Non-pigmented ciliary epithelial cell (primary cell): Measurements from ENCODE around the gene CACNA1E.

Experiments used
- DNase-seq: peaks from one replicate; pipeline ENCODE4 v3.0.0-alpha.2; 2010; ENCODE audit warnings: low read depth

CACNA1E gene

DNA sequence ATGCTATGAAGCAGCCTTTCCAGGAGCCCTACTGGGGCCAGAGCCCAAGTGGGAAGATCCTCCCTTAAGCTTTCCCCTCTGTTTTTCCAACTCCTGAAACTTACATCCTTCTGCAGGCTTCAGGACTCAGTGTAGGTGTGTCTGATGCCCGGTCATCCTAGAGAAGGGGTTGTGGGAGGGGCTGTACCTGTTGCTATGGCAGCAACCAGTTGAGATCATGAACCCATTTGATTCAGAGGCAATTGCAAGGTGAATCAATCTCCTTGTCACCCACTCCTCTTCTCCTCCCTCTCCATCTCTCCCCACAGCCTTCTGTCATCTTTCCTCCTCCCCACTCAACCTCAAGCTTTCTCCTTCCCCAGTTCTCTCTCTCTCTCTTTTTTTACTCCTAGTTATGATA is 151.8 kb downstream of the CACNA1E start:
- DNase-seq: no peak

DNA sequence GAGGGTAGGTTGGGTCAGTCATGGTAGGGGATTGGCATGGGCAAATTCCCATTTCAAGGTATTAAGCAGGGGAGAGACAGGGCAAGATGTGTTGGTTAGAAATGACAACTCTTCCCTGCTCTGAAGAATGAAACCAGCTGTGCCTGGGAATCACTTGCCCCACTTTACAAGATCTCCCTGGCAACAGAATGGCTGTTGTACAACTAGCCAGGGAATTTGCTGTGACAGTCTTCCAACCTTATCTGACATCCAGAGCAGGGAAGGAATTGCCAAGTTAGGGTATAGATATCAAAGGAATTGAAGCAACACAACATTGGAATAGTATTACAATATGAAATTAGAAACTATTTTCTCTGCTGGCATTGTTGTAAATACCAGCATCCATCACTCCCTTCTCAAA is 154.7 kb downstream of the CACNA1E start:
- DNase-seq: no peak

DNA sequence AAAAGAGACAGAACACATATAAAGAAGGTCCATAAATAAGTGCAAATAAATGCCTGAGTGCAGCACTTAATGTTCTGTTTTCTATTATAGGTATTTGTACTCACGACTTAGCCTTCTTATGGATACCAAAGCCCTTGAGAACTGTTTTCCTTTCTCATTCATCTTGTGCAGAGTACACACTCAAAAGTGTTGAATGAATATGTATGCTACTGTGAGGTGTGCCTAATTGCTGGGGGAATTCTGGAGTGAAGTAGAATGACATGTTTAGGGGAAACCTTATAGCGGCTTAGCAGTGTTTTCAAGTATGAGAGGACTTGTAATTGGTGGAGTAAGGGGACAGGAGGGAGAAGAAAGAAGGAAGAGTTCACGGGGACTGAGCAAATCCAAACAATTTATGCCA is 157.6 kb downstream of the CACNA1E start:
- no peak for DNase-seq

DNA sequence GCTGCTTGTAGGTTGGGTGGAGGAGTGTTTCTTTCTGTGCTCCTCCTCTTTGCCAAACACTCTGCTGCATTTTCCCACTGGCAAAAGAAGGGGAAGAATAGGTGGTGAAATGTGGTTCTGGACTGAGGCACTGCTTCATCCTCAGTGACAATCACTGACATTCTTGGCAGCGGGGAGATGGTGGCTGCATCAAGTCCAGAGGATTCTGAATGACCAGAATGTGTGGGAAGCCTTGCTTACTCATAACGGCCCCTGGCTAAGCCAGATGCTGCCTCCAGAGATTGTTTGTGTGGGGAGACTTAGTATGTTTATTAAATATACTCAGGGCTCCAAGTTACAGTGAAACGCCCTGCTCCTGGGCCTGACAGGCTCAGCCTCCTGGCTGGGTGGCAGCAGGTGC is 160.3 kb downstream of the CACNA1E start:
- no peak for DNase-seq

DNA sequence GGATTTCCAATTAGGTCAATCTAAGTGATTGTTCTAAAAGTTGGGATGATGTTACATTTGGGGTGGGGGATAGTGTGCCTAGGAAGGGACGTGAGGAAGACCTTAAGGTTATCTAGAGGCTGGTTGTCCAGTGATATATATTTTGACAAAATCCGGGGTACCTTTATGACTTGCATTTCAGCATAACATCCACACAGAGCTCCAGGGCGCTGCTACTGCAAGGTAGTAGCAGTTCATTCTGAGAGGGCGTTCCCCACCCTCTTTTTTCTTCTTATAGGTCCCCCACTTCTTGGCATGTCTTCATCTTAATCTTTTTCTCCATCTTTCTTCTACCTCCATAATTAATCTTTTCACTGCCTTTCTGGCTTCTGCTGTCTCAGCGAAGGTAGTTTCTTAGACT is 161.9 kb downstream of the CACNA1E start:
- DNase-seq: no peak

DNA sequence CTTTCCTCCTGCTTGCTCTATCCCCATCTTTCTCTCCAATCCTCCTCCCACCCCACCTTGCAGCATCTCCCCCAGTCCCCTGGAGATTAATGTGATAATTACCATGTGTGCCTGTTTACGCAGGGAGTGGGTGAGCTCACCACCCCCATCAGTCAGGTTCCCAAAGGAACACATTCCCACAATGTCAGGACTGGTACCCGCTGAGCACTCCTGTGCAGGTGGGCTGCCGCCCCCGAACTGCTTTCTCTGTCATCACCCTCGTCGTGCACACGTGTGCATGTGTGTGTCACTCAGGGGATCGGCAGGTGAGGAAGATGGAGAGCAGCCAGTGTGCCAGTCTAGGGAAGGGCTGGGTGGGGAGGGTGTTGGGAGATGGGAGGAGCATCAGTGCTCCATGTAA is 163.4 kb downstream of the CACNA1E start:
- no peak for DNase-seq

DNA sequence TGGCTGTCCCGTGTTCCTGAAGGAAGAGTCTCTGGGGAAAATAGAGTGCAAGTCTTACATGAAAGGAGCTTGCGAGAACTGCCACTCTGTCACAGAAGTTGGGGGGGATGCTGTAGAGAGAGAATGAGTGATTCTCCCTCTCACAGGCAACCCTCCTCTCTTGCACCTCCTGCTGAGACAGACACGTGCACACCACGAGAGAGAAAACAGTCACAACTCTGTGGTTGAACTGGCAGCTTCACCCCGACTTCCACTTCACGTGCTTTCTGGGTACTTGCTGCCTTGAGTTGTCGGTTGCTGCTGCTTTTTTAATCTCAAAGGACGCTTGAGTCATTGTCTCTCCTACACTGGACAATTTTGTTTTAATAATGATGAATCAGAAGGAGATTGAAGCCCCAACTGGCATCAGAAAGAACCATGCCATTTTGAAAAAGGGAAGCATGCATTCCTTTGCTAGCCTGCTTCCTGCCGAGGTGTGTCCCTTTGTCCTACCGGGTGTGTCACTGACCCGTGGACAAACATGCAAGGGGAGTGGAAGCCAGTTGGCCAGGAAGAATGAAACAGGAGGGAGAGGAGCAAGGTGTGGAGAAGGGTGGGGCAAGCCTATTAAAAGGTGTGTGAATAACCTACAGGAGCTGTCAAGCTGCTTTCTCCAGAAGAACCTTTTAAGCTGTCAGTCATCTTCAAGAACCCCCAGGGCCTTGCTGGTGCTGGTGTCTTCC is 164.2 kb downstream of the CACNA1E start:
- no peak for DNase-seq

DNA sequence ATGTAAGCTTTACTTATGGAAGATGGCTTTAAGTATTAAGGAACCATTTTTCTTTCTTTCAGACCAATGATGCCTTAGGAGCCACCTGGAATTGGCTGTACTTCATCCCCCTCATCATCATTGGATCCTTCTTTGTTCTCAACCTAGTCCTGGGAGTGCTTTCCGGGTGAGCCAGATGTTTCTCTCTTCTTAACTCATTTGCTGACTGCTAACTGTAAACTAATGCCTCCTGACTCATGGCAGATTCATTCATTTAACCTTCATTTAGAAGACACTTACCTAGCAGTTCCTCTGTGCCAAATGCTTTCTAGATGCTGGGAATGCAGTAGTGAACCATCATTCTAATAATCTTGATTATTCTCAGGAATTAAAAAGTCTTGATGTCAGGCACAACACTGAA is 168.0 kb downstream of the CACNA1E start:
- DNase-seq: no peak

DNA sequence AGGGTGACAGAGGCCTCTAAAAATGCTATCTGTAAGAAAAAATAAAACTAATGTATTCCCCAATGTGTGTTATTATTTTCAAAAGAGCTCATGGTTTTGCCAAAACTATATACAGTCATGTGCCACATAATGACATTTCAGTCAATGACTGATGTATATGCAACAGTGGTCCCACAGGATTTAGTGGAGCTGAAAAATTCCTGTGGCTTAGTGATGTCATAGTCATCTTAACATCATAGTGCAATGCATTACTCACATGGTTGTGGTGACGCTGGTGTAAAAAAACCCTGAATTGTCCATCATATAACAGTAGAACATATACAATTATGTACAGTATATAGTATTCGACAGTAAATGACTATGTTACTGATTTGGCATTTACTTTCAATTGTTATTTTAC is 172.4 kb downstream of the CACNA1E start:
- peak; percentile 2 for DNase-seq

DNA sequence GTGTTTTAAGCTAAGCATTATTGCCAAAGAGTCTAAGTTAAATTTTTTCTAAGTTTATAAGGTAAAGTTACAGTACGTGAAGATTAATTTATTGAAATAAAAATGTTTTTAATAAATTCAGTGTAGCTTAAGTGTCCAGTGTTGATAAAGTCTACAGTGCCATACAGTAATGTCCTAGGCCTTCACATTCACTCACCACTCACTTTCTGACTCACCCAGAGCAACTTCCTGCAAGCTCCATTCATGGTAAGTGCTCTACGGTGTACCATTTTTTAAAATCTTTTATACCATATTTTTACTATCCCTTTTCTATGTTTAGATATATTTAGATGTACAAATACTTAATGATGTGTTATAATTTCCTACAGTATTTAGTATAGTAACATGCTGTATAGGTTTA is 173.2 kb downstream of the CACNA1E start:
- no peak for DNase-seq

DNA sequence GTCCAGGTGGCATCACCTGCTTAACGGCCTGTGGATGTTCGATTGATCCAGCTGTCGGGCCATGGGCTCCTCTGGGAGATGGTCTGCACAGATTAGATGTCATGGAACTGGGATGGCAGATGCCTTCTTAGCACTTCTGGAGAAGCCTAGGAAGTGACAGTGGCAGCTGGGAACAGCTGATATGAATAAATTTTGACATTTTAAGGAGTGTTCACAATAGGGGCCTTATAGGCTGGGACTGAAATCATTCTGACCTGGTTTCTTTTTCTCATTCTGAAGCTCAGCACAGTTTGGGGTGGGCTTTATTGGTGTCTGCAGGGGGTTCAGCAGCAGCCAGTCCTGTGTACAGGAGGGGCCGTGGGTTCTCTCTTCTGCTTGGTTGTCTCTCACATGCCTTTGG is 175.3 kb downstream of the CACNA1E start:
- no peak for DNase-seq

DNA sequence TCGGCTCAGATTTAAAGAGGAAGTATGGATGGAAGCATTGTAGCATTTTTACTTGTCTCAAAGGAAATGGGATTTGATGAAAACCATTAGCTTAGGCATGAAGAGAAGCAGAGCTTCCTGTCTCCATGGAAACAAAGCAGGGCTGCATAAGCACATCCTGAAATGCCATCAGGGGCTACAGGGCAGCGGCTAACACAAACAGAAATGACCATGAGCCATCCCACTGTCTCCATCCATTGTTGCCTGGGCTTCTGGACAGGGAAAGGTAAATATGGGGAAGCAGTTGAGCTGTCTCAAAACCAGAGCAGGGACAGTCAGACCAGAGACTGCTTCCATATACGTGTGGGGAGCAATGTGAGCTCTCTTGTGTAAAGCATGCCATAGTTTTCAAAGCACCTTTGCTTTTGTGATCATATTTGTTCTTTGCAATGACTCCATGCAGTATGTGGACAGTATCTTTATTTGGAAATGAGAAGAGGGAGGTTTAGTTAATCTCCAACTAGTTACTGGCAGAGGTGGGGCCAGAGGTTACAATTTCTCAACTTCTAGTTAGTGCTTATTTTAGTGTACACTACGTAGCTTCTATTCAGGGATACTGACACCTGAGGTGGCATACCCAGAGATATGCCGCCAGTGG is 176.1 kb downstream of the CACNA1E start:
- DNase-seq: no peak

DNA sequence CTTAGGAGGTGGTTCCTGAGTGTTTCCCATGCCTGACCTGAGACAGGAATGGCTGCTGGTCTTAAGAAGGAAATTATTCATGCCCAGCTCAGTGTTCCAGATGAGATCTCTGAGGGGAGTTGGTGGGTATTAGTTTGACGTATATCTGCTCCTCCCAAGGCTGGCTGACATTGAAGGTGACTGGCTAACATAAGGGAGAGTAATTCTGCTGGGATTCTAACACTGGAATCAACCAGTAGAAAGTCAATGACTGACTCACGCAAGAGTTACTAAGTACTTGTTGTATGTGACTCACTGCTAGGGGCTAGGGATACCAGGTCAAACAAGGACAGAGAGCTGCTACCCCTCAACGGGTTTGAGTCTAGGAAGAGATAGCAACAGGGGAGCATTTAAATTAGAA is 177.3 kb downstream of the CACNA1E start:
- no peak for DNase-seq

DNA sequence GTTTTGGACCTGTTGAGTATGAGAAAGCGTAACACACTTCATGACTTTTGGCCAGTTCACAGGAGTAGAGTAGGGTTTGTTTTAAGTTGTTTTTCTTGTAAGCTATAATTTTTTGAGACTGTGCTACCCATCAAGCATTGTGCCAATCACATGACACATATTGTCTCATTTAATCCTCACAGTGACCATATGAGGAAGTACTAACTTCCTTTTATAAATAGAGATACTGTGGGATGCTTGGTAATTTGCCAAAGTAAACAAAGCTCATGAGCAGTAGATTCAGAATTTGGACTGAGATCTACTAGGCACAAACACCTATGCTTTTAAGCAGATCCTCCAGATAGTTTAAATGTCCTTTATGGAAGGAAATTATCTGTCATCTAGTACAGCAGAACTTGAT is 178.3 kb downstream of the CACNA1E start:
- no peak for DNase-seq

DNA sequence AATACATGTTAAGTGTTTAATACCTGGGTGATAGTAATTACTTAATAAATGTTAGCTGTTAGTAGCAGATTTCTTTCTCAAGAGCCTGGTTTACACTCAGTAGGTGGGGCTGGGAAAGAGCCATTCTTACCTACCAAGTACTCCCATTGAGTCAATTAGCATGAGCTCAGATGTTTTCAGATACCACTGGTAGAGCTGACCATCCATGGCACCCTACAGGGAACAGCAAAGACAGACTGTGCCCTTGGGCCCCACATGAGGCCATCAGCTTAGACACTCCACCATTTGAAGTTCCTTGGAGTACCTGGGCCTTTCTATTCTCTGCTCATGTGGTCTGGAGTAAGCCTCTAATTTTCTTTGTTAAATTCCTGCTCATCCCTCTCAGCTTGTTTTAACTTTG is 179.3 kb downstream of the CACNA1E start:
- DNase-seq: no peak

DNA sequence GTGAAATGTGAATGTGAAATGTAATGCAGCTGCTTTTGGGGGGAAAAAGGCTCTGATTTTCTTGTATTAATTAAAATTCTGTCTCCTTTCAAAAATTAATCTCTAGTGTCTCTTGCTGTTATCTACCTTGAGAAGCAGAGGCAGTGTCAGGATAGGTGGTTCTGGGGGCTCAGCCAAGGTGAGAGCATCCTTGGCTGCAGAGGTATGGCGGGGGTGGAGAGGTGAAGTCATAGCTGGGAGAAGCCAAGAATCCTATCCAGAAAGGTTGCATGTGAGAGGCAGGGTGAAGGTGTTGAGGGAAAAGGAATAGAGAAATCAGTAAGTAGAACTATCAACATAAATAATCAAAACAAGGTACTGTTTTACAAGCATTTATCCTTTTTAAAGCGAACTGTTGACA is 181.2 kb downstream of the CACNA1E start:
- no peak for DNase-seq

DNA sequence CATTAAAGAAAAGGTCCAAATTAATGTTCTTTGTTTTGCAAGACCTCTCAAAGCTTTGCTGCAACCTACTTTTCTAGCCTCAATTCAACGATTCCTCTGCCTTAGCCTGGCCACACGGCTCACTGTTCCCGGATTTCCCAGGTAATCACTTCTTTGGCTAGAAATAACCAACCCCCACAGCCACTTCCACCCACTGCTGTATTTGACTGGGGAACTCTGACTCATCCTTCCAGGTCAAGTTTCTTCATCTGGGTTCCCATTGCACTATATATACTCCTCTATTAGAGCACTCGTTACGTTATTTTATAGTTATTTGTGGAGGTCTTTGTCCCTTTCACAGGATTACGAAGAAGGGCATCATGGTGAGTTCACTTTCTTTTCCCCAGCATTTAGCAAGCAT is 185.9 kb downstream of the CACNA1E start:
- no peak for DNase-seq

DNA sequence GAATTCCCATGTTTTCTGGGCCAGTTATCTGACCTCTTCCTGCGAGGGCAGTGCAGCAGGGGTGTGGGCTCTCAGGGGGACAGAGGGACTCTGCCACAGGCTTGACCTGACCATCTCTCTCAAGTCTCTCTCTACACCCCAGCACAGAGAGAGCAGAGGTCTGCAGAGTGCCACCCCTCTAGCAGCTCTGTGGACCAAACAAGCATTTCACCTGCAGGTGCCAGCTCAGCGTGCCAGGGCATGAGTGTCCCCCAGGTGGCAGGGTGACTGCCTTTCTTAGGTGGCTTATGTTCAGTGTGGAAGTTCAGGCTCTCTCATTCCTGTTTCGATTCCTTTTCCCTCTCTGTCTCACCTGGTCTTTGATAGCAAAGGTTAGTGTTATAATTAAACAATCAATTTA is 191.3 kb downstream of the CACNA1E start:
- no peak for DNase-seq

DNA sequence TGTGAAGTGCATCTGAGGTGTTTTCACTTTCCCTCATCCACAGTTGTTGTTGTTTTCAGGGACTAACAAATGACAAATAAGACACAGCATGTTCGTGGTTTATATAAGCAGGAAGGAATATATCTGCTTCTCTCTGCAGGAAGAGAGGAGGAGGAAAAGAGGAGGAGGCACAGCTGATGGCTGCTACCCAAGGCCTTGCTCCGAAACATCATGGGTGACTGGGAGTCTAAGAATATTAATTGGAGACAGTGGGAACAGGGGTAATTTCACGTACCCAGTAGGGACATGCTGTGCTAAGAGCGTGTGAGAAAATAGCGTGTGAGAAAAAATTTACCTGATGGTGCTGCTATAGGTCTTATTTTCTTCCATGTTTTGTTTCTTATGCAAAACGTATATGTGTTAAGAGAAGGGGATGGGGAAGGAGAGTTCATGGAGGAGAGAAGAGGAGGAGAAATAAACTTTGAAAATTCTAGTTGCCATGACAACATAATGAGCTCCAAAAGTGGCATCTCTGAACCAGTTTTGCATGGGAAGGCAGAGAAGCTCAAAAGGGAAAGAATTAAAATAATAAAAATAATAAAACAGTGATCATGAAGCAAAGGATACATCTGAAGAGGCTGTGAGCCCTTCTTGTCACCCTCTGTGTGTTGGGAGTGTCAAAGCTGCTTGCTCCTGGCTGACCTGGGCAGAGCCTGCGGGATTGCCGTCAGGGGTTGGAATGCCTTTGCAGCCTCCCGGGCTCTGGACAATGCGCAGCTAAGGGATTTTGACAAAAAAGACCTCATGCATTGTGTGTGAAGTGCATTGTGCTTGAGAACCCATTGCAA is 192.0 kb downstream of the CACNA1E start:
- DNase-seq: no peak

DNA sequence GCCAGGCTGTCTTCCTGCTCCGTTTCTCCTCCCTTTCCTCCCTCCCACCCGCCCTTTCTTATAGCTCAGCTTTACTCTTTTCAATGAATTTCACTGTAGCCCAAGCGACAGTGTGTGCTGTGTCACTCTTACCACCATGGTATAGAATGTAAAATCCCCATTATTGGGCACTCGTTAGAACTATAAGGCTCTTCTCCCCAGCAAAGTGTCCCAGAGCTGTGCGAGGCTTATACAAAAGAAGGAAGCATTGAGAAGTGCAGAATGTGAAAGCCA is 192.5 kb downstream of the CACNA1E start:
- DNase-seq: no peak

DNA sequence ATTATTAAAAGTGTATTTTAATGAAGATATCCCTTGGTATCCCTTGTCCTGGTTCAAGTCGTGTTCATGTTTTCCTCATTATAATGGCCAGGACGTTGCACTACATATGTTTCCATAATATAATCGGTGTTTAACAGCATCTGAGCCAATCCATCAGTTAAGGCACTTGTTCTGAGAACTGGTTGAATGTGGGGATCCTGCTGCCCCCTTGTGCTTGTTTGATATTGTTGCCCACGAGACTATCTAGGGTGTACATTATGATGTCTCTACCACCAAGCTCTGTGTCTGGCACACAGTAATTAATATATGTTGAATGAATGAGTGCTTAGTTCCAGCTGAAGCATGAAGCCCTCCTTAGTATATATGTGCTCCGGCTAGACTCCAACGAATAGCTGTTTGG is 193.0 kb downstream of the CACNA1E start:
- DNase-seq: no peak

DNA sequence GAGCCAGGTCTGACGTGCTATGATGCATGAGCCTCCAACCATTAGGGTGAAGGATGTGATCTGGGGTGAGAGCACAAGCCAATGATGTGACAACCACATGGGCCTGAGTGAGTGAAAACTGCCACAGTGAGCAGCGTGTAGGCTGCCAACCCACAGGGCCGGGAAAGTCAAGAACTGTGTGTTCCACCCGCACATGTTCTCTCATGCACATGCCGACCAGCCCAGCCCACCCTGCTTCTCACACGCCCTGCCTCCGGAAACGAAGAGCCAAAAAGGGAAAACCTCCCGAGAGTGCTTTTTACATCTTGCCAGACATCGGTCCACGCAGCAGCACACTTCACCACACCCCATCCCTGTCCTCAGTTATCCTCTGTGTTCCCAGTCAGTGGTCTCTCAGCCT is 197.0 kb downstream of the CACNA1E start:
- DNase-seq: no peak

DNA sequence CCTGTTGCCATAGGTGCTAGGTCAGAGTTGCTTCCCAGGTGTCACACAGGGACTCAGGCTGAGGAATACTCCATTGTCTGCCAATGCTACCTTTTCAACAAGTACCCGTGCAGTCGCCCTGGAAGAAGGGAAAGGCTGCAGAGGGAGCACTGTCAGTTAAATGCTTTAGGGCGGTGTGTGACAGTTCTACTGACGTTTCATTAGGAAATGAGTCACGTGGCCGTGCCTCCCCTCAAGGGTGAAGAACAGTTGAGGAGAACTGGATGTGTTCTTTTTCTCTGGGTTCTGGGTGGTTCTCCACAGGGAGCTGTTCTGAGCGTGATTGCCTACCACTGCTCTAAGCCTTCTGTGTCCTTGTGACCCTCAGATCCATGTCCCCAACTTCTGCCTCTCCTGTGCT is 197.6 kb downstream of the CACNA1E start:
- no peak for DNase-seq

DNA sequence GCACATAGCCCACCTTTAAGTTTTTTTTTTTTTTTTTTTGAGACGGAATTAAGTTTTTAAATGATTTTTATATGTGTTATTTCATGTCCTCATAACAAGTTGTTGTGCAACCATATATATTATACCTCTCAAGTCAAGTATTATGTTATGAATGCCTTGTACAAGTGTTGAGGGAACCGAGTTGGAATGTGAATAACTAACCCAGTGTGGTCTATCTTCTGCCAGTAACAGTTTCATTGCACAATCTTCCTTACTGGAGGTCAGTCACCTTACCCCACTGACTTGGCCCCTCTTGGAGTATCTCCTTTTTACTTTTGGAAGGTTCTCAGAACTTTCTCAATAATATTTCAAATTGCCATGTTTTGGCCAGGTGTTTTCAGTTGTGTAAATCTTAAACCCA is 201.9 kb downstream of the CACNA1E start:
- no peak for DNase-seq
